GM21360 (cell line): ENCODE results near the gene LIN28B.
"Not testable (repeated sequence)": the region's sequence is repeated elsewhere in the genome, so short reads cannot be mapped to it uniquely, and the experiment has no call there.

Experiments
- ATAC-seq: cut with Tn5 transposase; IDR thresholded peaks from one replicate; pipeline ENCODE4 v1.9.1; 2021; ENCODE audit warnings: mild to moderate bottlenecking, moderate library complexity; ENCODE audit not compliant: unreplicated experiment

LIN28B gene

GRCh38 chr6:104955927-104956730 lies 778 bp upstream of the LIN28B start:
- ATAC-seq: no peak

GRCh38 chr6:104957301-104958177 lies 632 bp downstream of the LIN28B start:
- ATAC-seq: no peak

- ATAC-seq: no peak
These were observed 1.5 kb downstream of the LIN28B start for GRCh38 chr6:104958178-104959025.

GRCh38 chr6:104959026-104959858 lies 2.3 kb downstream of the LIN28B start:
- ATAC-seq: no peak

GRCh38 chr6:104969108-104969507 lies 12.2 kb downstream of the LIN28B start:
- no peak for ATAC-seq

GRCh38 chr6:104969785-104970581 lies 13.1 kb downstream of the LIN28B start:
- ATAC-seq: no peak

- no peak for ATAC-seq
These were observed 16.5 kb downstream of the LIN28B start for GRCh38 chr6:104973404-104973803.

- no peak for ATAC-seq
These were observed 26.4 kb downstream of the LIN28B start for GRCh38 chr6:104983296-104983695.

- ATAC-seq: no peak
These were observed 26.9 kb downstream of the LIN28B start for GRCh38 chr6:104983776-104984175.

- ATAC-seq: no peak
These were observed 27.9 kb downstream of the LIN28B start for GRCh38 chr6:104984831-104985230.

GRCh38 chr6:104985875-104986274 lies 29.0 kb downstream of the LIN28B start:
- ATAC-seq: not testable (repeated sequence)

GRCh38 chr6:104986625-104987024 lies 29.7 kb downstream of the LIN28B start:
- ATAC-seq: no peak

- no peak for ATAC-seq
These were observed 30.3 kb downstream of the LIN28B start for GRCh38 chr6:104987218-104987617.

- ATAC-seq: no peak
These were observed 33.2 kb downstream of the LIN28B start for GRCh38 chr6:104990085-104990484.

- not testable (repeated sequence) for ATAC-seq
These were observed 34.2 kb downstream of the LIN28B start for GRCh38 chr6:104991062-104991461.

GRCh38 chr6:104993576-104993975 lies 36.7 kb downstream of the LIN28B start:
- not testable (repeated sequence) for ATAC-seq

GRCh38 chr6:104995989-104996617 lies 39.2 kb downstream of the LIN28B start:
- ATAC-seq: no peak

- ATAC-seq: no peak
These were observed 44.2 kb downstream of the LIN28B start for GRCh38 chr6:105001063-105001462.

- ATAC-seq: no peak
These were observed 45.0 kb downstream of the LIN28B start for GRCh38 chr6:105001906-105002305.
